Fibroblast of the aortic adventitia (primary cell): Measurements from ENCODE around the gene TMA7. TPM values are rescaled to one million over a fixed set of nuclear protein-coding genes. Genes with fewer than 3 reads are reported as not detected.

ENCODE experiments used
- DNase-seq: peaks from one replicate; pipeline ENCODE4 v3.0.0-alpha.2; 2010; ENCODE audit warnings: low read depth
- H3K4me3 ChIP-seq: 2 replicates; pipeline ENCODE4 v1.5.1; 2011; ENCODE audit warnings: low read depth, mild to moderate bottlenecking, control low read depth, low read length, moderate library complexity
- CTCF ChIP-seq: IDR thresholded peaks from 2 replicates; pipeline ENCODE4 v1.5.1; 2011; ENCODE audit warnings: mild to moderate bottlenecking, low read length, control low read depth, inconsistent platforms; ENCODE audit not compliant: insufficient read depth
- total RNA-seq: library from RNA; depleted of rRNA; stranded (reverse); fragments of >200 nt; gene quantifications from 2 replicates; pipeline ENCODE4 v1.2.3, GENCODE V29; 2012; ENCODE audit warnings: low replicate concordance

Gene TMA7
- total RNA-seq, 1 donor = 234 TPM

- H3K4me3 ChIP-seq = no peak overlapping the region
- no peak for DNase-seq
- TF ChIP-seq CTCF = no peak
These were observed 3.2 kb upstream of the TMA7 start for GRCh38 chr3:48436855-48437254.

- H3K4me3 ChIP-seq = no peak overlapping the region
- TF ChIP-seq CTCF = no peak
- DNase-seq = no peak
These were observed 2.2 kb upstream of the TMA7 start for GRCh38 chr3:48437812-48438211.

GRCh38 chr3:48440590-48440958 lies 517 bp downstream of the TMA7 start:
- DNase-seq = no peak
- peak overlapping the region; percentile 97 for H3K4me3 ChIP-seq
- TF ChIP-seq CTCF = no peak

GRCh38 chr3:48441940-48442339 lies 1.9 kb downstream of the TMA7 start:
- peak overlapping the region; percentile 4 for H3K4me3 ChIP-seq
- TF ChIP-seq CTCF = no peak
- no peak for DNase-seq

GRCh38 chr3:48445277-48445882 lies 5.3 kb downstream of the TMA7 start:
- peak overlapping the region; percentile 92 for H3K4me3 ChIP-seq
- no peak for TF ChIP-seq CTCF
- no peak for DNase-seq

GRCh38 chr3:48446043-48446424 lies 6.0 kb downstream of the TMA7 start:
- DNase-seq = no peak
- peak overlapping the region; percentile 92 for H3K4me3 ChIP-seq
- no peak for TF ChIP-seq CTCF
